Measurements from ENCODE around the gene SH3BP1.
A peak's percentile ranks its signal among the peaks of the same experiment; 100 is the strongest.

Gene SH3BP1

DNA sequence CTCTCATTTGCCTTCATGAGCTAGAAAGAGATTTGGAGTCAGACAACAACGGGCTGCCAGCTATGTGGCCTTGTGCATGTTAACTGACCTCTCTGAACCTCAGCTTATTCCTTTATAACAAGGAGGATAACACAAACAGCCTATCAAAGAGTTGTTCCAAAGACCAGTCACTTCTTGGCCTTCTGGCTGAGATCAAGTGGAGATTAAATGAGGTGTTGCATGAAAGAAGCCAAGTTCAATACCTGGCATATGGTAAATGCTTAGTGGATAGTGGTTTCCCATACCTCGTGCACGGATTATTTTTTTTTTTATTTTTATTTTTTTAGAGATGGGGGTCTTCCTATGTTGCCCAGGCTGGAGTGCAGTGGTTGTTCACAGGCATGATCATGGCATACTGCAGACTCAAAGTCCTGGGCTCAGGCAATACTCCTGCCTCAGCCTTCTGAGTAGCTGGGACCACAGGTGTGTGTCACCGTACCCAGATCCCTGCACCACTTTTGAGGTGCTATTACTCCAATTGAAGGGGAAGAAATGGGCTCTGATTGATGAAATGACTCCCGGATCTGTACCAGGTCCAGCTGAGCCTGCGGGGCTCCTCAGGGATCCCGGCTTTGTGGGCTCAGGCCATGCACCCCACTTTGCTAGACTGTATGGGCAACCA, 40.9 kb downstream of the SH3BP1 start:
- peaks cover 27 to 59% (median 44%) of the 10 kb centered on the region in 10 experiments for H3K4me1 ChIP-seq
- H3K9me3 ChIP-seq (replicated peaks in 1 of 11), result no peaks in the 10 kb centered on the region
- peak overlapping the region in 3 of 11 experiments; percentile 21 to 40 (median 30); a peak in 1 of 22 replicates for H3K27ac ChIP-seq
- peak overlapping the region in 7 of 11 experiments; percentile 6 to 93 (median 44); a peak in 8 of 22 replicates for H3K4me2 ChIP-seq
- H3K27me3 ChIP-seq, result no peaks in the 10 kb centered on the region
- no peak for TF ChIP-seq Cebpa-rat (IDR thresholded peaks at IDR 0.05)
- H4K20me1 ChIP-seq, result peaks cover 0 to 53% (median 0%) of the 10 kb centered on the region in 11 experiments; a peak in 8 of 22 replicates
- H3K9ac ChIP-seq, result no peak overlapping the region
- H3K36me3 ChIP-seq, result peaks cover 0 to 31% (median 6%) of the 10 kb centered on the region in 11 experiments; a peak in 12 of 22 replicates
- H3K4me3 ChIP-seq, result no peak overlapping the region

DNA sequence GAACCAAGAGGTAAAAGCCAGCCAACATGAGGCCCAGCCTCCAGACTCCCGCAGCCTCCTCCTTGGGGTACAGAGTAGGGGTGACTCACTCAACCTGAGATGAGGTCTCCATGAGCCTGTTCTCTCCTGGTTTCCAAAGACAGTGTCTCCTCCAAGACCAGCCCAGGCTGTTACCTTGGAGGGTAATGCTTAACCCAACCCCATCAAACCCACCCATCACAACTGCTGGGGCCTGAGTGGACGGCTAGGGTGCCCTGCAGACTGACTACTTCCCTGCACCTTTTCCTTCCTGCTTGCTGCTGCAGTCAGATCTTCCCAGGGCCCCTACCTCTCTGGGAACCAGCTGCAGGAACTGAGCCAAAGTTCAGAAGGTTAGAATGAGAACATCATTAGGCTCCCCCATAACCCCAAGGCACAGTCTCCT, 41.5 kb downstream of the SH3BP1 start:
- no peak overlapping the region for H3K4me3 ChIP-seq
- TF ChIP-seq Cebpa-rat (IDR thresholded peaks at IDR 0.05), result no peak
- no peaks in the 10 kb centered on the region for H3K27me3 ChIP-seq
- no peaks in the 10 kb centered on the region for H3K9me3 ChIP-seq (replicated peaks in 1 of 11)
- H3K4me2 ChIP-seq, result peak overlapping the region in 10 of 11 experiments; percentile 6 to 60 (median 32); a peak in 16 of 22 replicates
- H4K20me1 ChIP-seq, result peaks cover 0 to 53% (median 0%) of the 10 kb centered on the region in 11 experiments; a peak in 8 of 22 replicates
- no peak overlapping the region; a peak in 1 of 22 replicates for H3K9ac ChIP-seq
- H3K36me3 ChIP-seq, result peaks cover 0 to 31% (median 6%) of the 10 kb centered on the region in 11 experiments; a peak in 12 of 22 replicates
- H3K27ac ChIP-seq, result peak overlapping the region in 4 of 11 experiments; percentile 14 to 54 (median 38); a peak in 4 of 22 replicates
- peaks cover 27 to 57% (median 46%) of the 10 kb centered on the region in 10 experiments for H3K4me1 ChIP-seq

DNA sequence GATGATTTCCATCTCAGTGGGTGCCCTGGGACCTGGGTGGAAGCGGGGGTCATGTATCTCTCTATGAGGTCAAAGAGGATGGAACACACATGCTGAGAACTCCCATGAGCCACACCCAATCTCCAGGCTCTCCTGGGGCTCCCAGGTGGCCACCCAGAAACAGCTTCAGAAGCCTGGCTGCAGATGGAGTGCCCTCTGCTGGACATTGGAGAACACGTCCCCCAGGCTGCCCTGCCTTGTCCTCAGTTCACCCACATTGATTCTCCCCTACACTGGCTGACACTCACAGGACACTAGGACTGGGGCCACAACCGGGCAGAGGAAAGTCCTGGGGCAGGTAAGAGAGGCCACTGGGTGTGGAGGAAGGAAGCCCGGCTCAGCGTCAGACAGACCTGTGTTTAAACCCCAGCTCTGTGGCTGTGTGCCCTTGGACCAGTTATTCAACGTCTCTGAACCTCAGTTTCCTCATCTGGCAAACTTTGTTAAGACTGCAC, 42.1 kb downstream of the SH3BP1 start:
- Histone ChIP-seq H3K27me3 (no peaks in the 10 kb centered on the region), H3K36me3 (peaks cover 0 to 31% (median 6%) of the 10 kb centered on the region in 11 experiments; a peak in 12 of 22 replicates), H3K4me1 (peaks cover 27 to 54% (median 42%) of the 10 kb centered on the region in 10 experiments), H3K9ac (peak overlapping the region in 2 of 11 experiments; percentile 1 to 37; a peak in 1 of 22 replicates), H3K27ac (peak overlapping the region in 5 of 11 experiments; percentile 19 to 59 (median 49); a peak in 6 of 22 replicates), H4K20me1 (peaks cover 0 to 48% (median 0%) of the 10 kb centered on the region in 11 experiments; a peak in 8 of 22 replicates), H3K4me3 (no peak overlapping the region), H3K4me2 (peak overlapping the region in 9 of 11 experiments; percentile 6 to 60 (median 32); a peak in 17 of 22 replicates), H3K9me3 (replicated peaks in 1 of 11) (no peaks in the 10 kb centered on the region)
- TF ChIP-seq Cebpa-rat (IDR thresholded peaks at IDR 0.05), result no peak

DNA sequence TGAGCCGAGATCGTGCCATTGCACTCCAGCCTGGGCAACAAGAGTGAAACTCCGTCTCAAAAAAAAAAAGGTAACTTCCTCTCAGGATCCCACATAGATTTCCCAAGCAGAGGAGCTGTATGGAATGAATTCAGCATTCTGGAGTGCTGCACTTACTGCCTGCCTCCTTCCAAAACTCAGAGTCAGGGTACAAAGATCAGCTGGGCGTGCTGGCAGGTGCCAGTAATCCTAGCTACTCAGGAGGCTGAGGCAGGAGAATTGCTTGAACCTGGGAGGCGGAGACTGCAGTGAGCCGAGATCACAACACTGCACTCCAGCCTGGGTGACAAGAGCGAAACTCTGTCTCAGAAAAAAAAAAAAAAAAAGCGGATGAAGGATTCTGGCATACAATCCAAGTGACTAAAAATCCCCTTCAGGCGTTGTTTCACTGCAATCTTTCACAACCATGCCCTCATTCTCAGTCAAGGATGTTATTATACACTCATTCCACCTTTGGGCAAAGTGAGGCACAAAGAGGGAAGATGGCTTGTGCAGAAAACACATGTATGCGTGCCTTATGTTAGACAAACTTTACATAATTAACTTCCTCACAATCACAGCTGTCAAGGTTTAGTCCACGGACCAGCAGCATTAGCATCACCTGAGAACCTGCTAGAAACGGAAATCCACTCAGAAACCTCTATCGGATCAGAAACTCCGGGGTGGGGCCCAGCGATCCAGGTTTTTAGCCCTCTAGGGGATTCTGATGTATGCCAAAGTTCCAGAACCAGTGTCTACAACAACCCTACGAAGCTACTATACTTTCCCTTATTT, 45.5 kb downstream of the SH3BP1 start:
- H3K9ac ChIP-seq, result no peak overlapping the region
- H3K36me3 ChIP-seq, result peaks cover 20 to 29% (median 23%) of the 10 kb centered on the region in 11 experiments
- no peak for TF ChIP-seq Cebpa-rat (IDR thresholded peaks at IDR 0.05)
- peaks cover 19 to 44% (median 28%) of the 10 kb centered on the region in 10 experiments for H3K4me1 ChIP-seq
- H3K4me2 ChIP-seq, result no peak overlapping the region
- H4K20me1 ChIP-seq, result peaks cover 0 to 27% (median 12%) of the 10 kb centered on the region in 11 experiments; a peak in 10 of 22 replicates
- H3K27ac ChIP-seq, result no peak overlapping the region
- H3K4me3 ChIP-seq, result no peak overlapping the region
- H3K9me3 ChIP-seq (replicated peaks in 1 of 11), result no peaks in the 10 kb centered on the region
- no peaks in the 10 kb centered on the region for H3K27me3 ChIP-seq

DNA sequence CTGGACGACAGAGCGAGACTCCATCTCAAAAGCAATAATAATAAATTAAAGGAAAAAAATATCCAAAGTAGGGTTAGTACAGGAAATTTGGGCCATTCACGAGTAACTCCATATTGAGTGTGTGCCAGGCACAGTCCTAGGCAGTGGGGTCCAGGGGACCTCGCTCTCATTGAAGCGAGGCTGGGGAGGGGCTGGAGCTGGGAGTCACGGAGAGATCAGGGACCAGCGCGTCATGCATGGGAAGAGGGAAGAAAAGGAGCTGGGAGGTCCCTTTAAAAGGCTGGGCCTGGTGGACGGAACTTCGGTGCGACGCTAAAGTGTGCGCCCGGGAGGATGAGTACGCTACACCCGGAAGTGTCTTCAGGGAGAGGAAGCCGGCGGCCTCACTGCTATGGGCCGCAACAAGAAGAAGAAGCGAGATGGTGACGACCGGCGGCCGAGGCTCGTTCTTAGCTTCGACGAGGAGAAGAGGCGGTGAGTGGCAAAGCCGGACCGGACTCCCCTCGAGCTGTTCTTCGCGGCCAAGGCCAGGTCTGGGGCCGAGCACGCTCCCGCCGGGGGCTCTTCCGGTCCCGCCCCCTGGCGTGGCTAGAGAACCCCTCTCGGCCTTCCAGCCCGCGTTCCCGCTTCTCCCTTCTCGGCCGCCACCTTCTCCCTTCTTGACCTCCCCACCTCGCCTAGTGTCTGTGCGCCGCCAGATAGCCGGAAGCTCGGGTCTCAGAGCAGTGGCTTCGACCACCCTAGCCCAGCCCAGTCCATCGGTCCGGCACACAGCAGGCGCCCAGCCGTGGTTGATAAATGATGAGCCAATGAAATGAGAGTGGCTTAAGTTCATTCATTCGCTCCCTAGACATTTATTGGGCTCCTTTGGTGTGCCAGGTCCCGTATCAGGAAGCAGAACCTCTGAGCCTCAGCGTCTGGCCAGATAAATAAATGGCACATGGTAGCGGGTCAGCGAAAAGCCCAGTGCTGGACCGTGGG, 46.8 kb downstream of the SH3BP1 start, which contains the start of gene NOL12:
TSS of gene NOL12 (plus strand) at position 342 of the 981 bp plus-strand sequence. CDS start at position 392, 50 bp downstream.
- peak within 1 kb of the TSS; percentile 78 to 100 (median 92) for H3K4me3 ChIP-seq
- H3K4me2 ChIP-seq, result peak within 1 kb of the TSS; percentile 74 to 96 (median 90)
- no peak for TF ChIP-seq Cebpa-rat (IDR thresholded peaks at IDR 0.05)
- H4K20me1 ChIP-seq, result peaks cover 0 to 21% (median 4%) of the 10 kb centered on the region in 11 experiments; a peak in 7 of 22 replicates
- H3K9me3 ChIP-seq (replicated peaks in 1 of 11), result no peaks in the 10 kb centered on the region
- peak within 1 kb of the TSS; percentile 86 to 97 (median 91) for H3K9ac ChIP-seq
- H3K27ac ChIP-seq, result peak within 1 kb of the TSS; percentile 82 to 97 (median 93)
- H3K4me1 ChIP-seq, result peaks cover 13 to 32% (median 20%) of the 10 kb centered on the region in 10 experiments
- H3K27me3 ChIP-seq, result no peaks in the 10 kb centered on the region
- peaks cover 31 to 39% (median 35%) of the 10 kb centered on the region in 11 experiments for H3K36me3 ChIP-seq

DNA sequence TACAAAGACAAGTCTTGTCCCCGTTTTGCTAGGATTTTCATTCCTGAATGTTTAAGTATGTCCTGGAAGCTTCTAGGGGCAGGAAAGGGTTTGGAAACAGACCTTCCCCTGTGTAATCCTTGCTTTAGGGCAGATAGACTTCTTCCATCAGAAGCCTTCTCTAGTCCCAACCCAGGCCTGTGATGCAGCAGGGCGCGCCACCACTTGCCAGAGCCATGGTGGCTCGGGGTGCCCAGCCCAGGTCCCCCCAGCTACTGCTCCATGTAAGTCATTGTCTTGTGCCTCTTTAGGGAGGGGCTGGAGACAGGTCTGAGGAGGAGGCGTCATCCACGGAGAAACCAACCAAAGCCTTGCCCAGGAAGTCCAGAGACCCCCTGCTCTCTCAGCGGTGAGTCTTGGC, 50.9 kb downstream of the SH3BP1 start:
- Histone ChIP-seq H3K27me3 (no peaks in the 10 kb centered on the region), H3K36me3 (peaks cover 66 to 77% (median 72%) of the 10 kb centered on the region in 11 experiments), H3K4me1 (peaks cover 8 to 30% (median 17%) of the 10 kb centered on the region in 10 experiments)

DNA sequence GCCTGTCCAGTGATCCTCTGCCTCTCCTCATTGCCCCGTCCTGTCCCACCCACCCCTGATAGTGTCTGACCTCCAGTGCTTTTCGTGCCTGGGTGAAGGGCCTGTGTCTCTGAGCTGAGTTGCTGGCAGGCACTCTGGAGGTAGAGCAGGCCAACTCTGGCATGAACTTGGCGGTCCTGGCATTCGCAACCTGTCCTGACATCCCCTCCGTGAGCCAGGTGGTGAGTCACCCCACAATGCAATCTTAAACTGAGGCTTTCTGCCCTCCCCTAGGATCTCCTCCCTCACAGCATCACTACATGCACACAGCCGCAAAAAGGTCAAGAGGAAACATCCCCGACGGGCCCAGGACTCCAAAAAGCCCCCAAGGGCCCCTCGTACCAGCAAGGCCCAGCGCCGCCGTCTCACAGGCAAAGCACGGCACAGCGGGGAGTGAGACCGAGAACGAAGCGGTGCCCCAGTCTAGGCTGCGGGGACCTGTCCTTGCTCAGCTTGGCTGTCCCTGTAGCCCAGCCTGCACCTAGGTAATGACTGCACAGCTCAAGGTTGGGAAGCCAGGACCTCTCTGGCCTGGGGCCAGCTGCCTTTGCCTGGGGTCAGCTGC, 51.5 kb downstream of the SH3BP1 start:
- TF ChIP-seq Cebpa-rat (IDR thresholded peaks at IDR 0.05), result no peak
- Histone ChIP-seq H4K20me1 (peaks cover 0 to 21% (median 7%) of the 10 kb centered on the region in 11 experiments; a peak in 8 of 22 replicates), H3K9me3 (replicated peaks in 1 of 11) (no peaks in the 10 kb centered on the region), H3K9ac (0 out of 22 replicates have a peak overlapping the region, but pooled peaks of 1 of the 11 experiments have one; percentile 9), H3K4me3 (no peak overlapping the region), H3K4me1 (peaks cover 14 to 31% (median 19%) of the 10 kb centered on the region in 10 experiments), H3K4me2 (no peak overlapping the region), H3K36me3 (peaks cover 66 to 78% (median 73%) of the 10 kb centered on the region in 11 experiments), H3K27me3 (no peaks in the 10 kb centered on the region), H3K27ac (no peak overlapping the region)

More for the DNA sequence above, 50.9 kb downstream of the SH3BP1 start:
- TF ChIP-seq Cebpa-rat (IDR thresholded peaks at IDR 0.05), result no peak
- H3K27ac ChIP-seq, result no peak overlapping the region
- H3K9ac ChIP-seq, result no peak overlapping the region; a peak in 1 of 22 replicates
- no peak overlapping the region for H3K4me2 ChIP-seq
- H3K4me3 ChIP-seq, result no peak overlapping the region
- peaks cover 0 to 21% (median 4%) of the 10 kb centered on the region in 11 experiments; a peak in 8 of 22 replicates for H4K20me1 ChIP-seq
- no peaks in the 10 kb centered on the region for H3K9me3 ChIP-seq (replicated peaks in 1 of 11)

All from BLaER1 treated with 17β-estradiol and CSF1 and Interleukin-3, amounts not matched to agents 10 nM and 100 nM (cell line).